Neural progenitor cell (in vitro differentiated cells): ENCODE data around the gene TMEM51. TPM values are rescaled to one million over a fixed set of nuclear protein-coding genes. Genes with fewer than 3 reads are reported as not detected.

ENCODE experiments used
- DNase-seq: peaks from one replicate; pipeline ENCODE4 v3.0.0-alpha.2; 2016; ENCODE audit warnings: low spot score
- H2AFZ ChIP-seq: fragments of 200-600 bp; sonication (generic); replicated peaks from 2 replicates; pipeline ENCODE4 v1.6.1; 2016; ENCODE audit warnings: antibody characterized with exemption
- H3F3A ChIP-seq: fragments of 200-600 bp; sonication (generic); 2 replicates; pipeline ENCODE4 v1.6.1; 2016; ENCODE audit warnings: antibody characterized with exemption, low read depth
- H3K27ac ChIP-seq: fragments of 200-600 bp; sonication (generic); 2 replicates; pipeline ENCODE4 v1.5.1; 2016; ENCODE audit warnings: mild to moderate bottlenecking
- H3K27me3 ChIP-seq: fragments of 200-600 bp; sonication (generic); 2 replicates; pipeline ENCODE4 v1.6.1; 2016; ENCODE audit warnings: mild to moderate bottlenecking, moderate library complexity
- H3K36me3 ChIP-seq: fragments of 200-600 bp; sonication (generic); 2 replicates; pipeline ENCODE4 v1.5.1; 2016
- H3K4me1 ChIP-seq: fragments of 200-600 bp; sonication (generic); 2 replicates; pipeline ENCODE4 v1.6.1; 2016; ENCODE audit warnings: mixed run types
- H3K4me2 ChIP-seq: fragments of 200-600 bp; sonication (generic); 2 replicates; pipeline ENCODE4 v1.6.1; 2016
- H3K4me3 ChIP-seq: fragments of 200-600 bp; sonication (generic); 2 replicates; pipeline ENCODE4 v1.5.1; 2016
- H3K79me2 ChIP-seq: fragments of 200-600 bp; sonication (generic); 2 replicates; pipeline ENCODE4 v1.6.1; 2016; ENCODE audit warnings: low read depth
- H3K9ac ChIP-seq: fragments of 200-600 bp; sonication (generic); 2 replicates; pipeline ENCODE4 v1.6.1; 2016
- H3K9me3 ChIP-seq: fragments of 200-600 bp; sonication (generic); 2 replicates; pipeline ENCODE4 v1.5.1; 2016; ENCODE audit warnings: low read depth
- H4K20me1 ChIP-seq: fragments of 200-600 bp; sonication (generic); 2 replicates; pipeline ENCODE4 v1.6.1; 2016; ENCODE audit warnings: low read depth
- H3K27ac Mint-ChIP-seq: 3 replicates; pipeline ENCODE4 v1.8.0; 2021; ENCODE audit warnings: mixed read lengths
- H3K27me3 Mint-ChIP-seq: 2 replicates; pipeline ENCODE4 v1.8.0; 2022; ENCODE audit warnings: low read depth, mild to moderate bottlenecking, inconsistent platforms, moderate library complexity, mixed read lengths; ENCODE audit not compliant: insufficient read depth
- H3K36me3 Mint-ChIP-seq: 3 replicates; pipeline ENCODE4 v1.8.0; 2021; ENCODE audit warnings: mixed read lengths
- H3K4me1 Mint-ChIP-seq: 3 replicates; pipeline ENCODE4 v1.8.0; 2021; ENCODE audit warnings: mixed read lengths
- H3K4me3 Mint-ChIP-seq: 3 replicates; pipeline ENCODE4 v1.8.0; 2021; ENCODE audit warnings: mild to moderate bottlenecking, moderate library complexity, mixed read lengths
- H3K9me3 Mint-ChIP-seq: 3 replicates; pipeline ENCODE4 v1.8.0; 2020; ENCODE audit warnings: mixed read lengths
- CTCF ChIP-seq: fragments of 200-600 bp; sonication (generic); IDR thresholded peaks from 2 replicates; pipeline ENCODE4 v1.5.1; 2017; ENCODE audit warnings: antibody characterized with exemption, mild to moderate bottlenecking
- EZH2 ChIP-seq: fragments of 200-600 bp; sonication (generic); IDR thresholded peaks from 2 replicates; pipeline ENCODE4 v1.6.1; 2017; ENCODE audit warnings: antibody characterized with exemption, mild to moderate bottlenecking, moderate library complexity
- EZH2phosphoT487 ChIP-seq: fragments of 200-600 bp; sonication (generic); IDR thresholded peaks from 2 replicates; pipeline ENCODE4 v1.6.1; 2017; ENCODE audit warnings: antibody characterized with exemption
- total RNA-seq: library from RNA; depleted of rRNA; stranded (reverse); fragments of >200 nt; gene quantifications from 2 replicates; pipeline ENCODE4 v1.2.3, GENCODE V29; 2015; ENCODE audit warnings: low replicate concordance

The TMEM51 gene
- total RNA-seq, 1 donor from 2014 or later = 5.2 TPM

- peaks cover 6% of the 10 kb centered on the region for H3K27me3 Mint-ChIP-seq
- Histone ChIP-seq H3K9ac (no peak overlapping the region), H3K4me2 (no peak overlapping the region), H3K79me2 (no peaks in the 10 kb centered on the region), H3K27ac (no peak overlapping the region), H3K9me3 (no peaks in the 10 kb centered on the region), H3K27me3 (no peaks in the 10 kb centered on the region), H3F3A (no peaks in the 10 kb centered on the region), H3K4me3 (no peak overlapping the region), H4K20me1 (no peaks in the 10 kb centered on the region), H2AFZ (no peak overlapping the region), H3K4me1 (no peaks in the 10 kb centered on the region), H3K36me3 (no peaks in the 10 kb centered on the region)
- H3K36me3 Mint-ChIP-seq = peaks cover 3% of the 10 kb centered on the region
- no peaks in the 10 kb centered on the region for H3K9me3 Mint-ChIP-seq
- DNase-seq = no peak
- no peak overlapping the region for H3K27ac Mint-ChIP-seq
- TF ChIP-seq EZH2phosphoT487 (no peak), CTCF (no peak), EZH2 (no peak)
- peaks cover 15% of the 10 kb centered on the region for H3K4me1 Mint-ChIP-seq
- H3K4me3 Mint-ChIP-seq = no peak overlapping the region
Measured at GRCh38 chr1:15167386-15167785, 13.8 kb downstream of the TMEM51 start.

GRCh38 chr1:15168479-15168878 lies 14.9 kb downstream of the TMEM51 start:
- H2AFZ ChIP-seq = no peak overlapping the region
- H3K9ac ChIP-seq = no peak overlapping the region
- TF ChIP-seq CTCF = no peak
- no peak for TF ChIP-seq EZH2phosphoT487
- no peak for TF ChIP-seq EZH2
- H3K4me3 ChIP-seq = no peak overlapping the region
- no peaks in the 10 kb centered on the region for H3K4me1 ChIP-seq
- Mint-ChIP-seq H3K4me1 (peaks cover 16% of the 10 kb centered on the region), H3K27me3 (peaks cover 6% of the 10 kb centered on the region), H3K36me3 (peaks cover 3% of the 10 kb centered on the region), H3K9me3 (no peaks in the 10 kb centered on the region), H3K4me3 (no peak overlapping the region), H3K27ac (no peak overlapping the region)
- no peaks in the 10 kb centered on the region for H3K9me3 ChIP-seq
- DNase-seq = no peak
- no peaks in the 10 kb centered on the region for H3F3A ChIP-seq
- no peak overlapping the region for H3K4me2 ChIP-seq
- no peak overlapping the region for H3K27ac ChIP-seq
- no peaks in the 10 kb centered on the region for H3K27me3 ChIP-seq
- no peaks in the 10 kb centered on the region for H4K20me1 ChIP-seq
- no peaks in the 10 kb centered on the region for H3K79me2 ChIP-seq
- H3K36me3 ChIP-seq = no peaks in the 10 kb centered on the region

GRCh38 chr1:15170071-15170470 lies 16.5 kb downstream of the TMEM51 start:
- H3K4me3 Mint-ChIP-seq = no peak overlapping the region

More at GRCh38 chr1:15170071-15170470, 16.5 kb downstream of the TMEM51 start:
- H2AFZ ChIP-seq = no peak overlapping the region
- no peaks in the 10 kb centered on the region for H3K36me3 ChIP-seq
- DNase-seq = no peak
- Mint-ChIP-seq H3K4me1 (peaks cover 26% of the 10 kb centered on the region), H3K27me3 (peaks cover 6% of the 10 kb centered on the region), H3K27ac (no peak overlapping the region), H3K9me3 (no peaks in the 10 kb centered on the region), H3K36me3 (no peaks in the 10 kb centered on the region)
- no peak overlapping the region for H3K4me2 ChIP-seq
- H4K20me1 ChIP-seq = no peaks in the 10 kb centered on the region
- H3K27ac ChIP-seq = no peak overlapping the region
- H3K4me3 ChIP-seq = no peak overlapping the region
- no peaks in the 10 kb centered on the region for H3K27me3 ChIP-seq
- no peak for TF ChIP-seq EZH2
- no peak for TF ChIP-seq CTCF
- TF ChIP-seq EZH2phosphoT487 = no peak
- H3F3A ChIP-seq = no peaks in the 10 kb centered on the region
- H3K9ac ChIP-seq = no peak overlapping the region
- no peaks in the 10 kb centered on the region for H3K9me3 ChIP-seq
- no peaks in the 10 kb centered on the region for H3K4me1 ChIP-seq
- no peaks in the 10 kb centered on the region for H3K79me2 ChIP-seq
